PFSK-1 (cell line): ENCODE data around the gene CHADL.

Source experiments
- FOXP2 ChIP-seq: optimal IDR thresholded peaks from 2 replicates; pipeline ENCODE3; 2011; ENCODE audit warnings: borderline replicate concordance, control low read depth, inconsistent platforms; ENCODE audit not compliant: insufficient read depth; ENCODE audit errors: extremely low read length, extremely low read depth
- POLR2AphosphoS5 ChIP-seq: IDR thresholded peaks from 2 replicates; pipeline ENCODE4 v1.6.1; 2012; ENCODE audit warnings: low read depth, mild to moderate bottlenecking, control low read depth, low read length, moderate library complexity
- REST ChIP-seq, 2 experiments: IDR thresholded peaks; 2 replicates each; pipeline versions ENCODE4 v1.6.1 to v1.8.0; 2011 to 2012; ENCODE audit warnings: low read depth in 2 of 2, low read length in 2 of 2, control low read depth in 1 of 2, inconsistent platforms in 1 of 2, mild to moderate bottlenecking in 1 of 2, moderate library complexity in 1 of 2; ENCODE audit not compliant: insufficient read depth in 1 of 2
- SIN3A ChIP-seq: IDR thresholded peaks from 2 replicates; pipeline ENCODE4 v1.6.1; 2012; ENCODE audit warnings: mild to moderate bottlenecking, low read length, moderate library complexity, borderline replicate concordance; ENCODE audit not compliant: insufficient read depth
- TAF1 ChIP-seq: IDR thresholded peaks from 2 replicates; pipeline ENCODE4 v1.6.1; 2012; ENCODE audit warnings: low read length, control low read depth, borderline replicate concordance; ENCODE audit not compliant: insufficient read depth

GRCh38 chr22:41263704-41264103 is 23.0 kb upstream of the CHADL start:
- no peak for TF ChIP-seq POLR2AphosphoS5
- TF ChIP-seq FOXP2 = no peak
- no peak for TF ChIP-seq SIN3A
- no peak for TF ChIP-seq TAF1
- no peak for TF ChIP-seq REST (IDR thresholded peaks at IDR 0.05; ENCODE audit: insufficient read depth in 1 of 2, low read depth in 2 of 2, low read length in 2 of 2)
